ENCODE data around the gene COL18A1. TPM values are rescaled to one million over a fixed set of nuclear protein-coding genes. Genes with fewer than 3 reads are reported as not detected.

The COL18A1 gene
- total RNA-seq, 1 donor from 2014 or later, result 9.5 TPM

- Mint-ChIP-seq H3K9me3 (ENCODE audit: unreplicated experiment) (peaks cover 6% of the 10 kb centered on the region), H3K4me1 (ENCODE audit: low read depth, unreplicated experiment) (peaks cover 5% of the 10 kb centered on the region), H3K27me3 (ENCODE audit: unreplicated experiment) (peaks cover 12% of the 10 kb centered on the region), H3K27ac (ENCODE audit: unreplicated experiment) (no peak overlapping the region), H3K36me3 (ENCODE audit: unreplicated experiment) (peaks cover 5% of the 10 kb centered on the region), H3K4me3 (ENCODE audit: unreplicated experiment) (no peak overlapping the region)
- no peak for DNase-seq
- TF ChIP-seq CTCF (IDR thresholded peaks at IDR 0.05; ENCODE audit: partially characterized antibody, unreplicated experiment), result no peak
Measured at GRCh38 chr21:45488931-45489721, 84.2 kb downstream of the COL18A1 start.

GRCh38 chr21:45489722-45489982 lies 84.7 kb downstream of the COL18A1 start:
- TF ChIP-seq CTCF (IDR thresholded peaks at IDR 0.05; ENCODE audit: partially characterized antibody, unreplicated experiment), result no peak
- DNase-seq, result no peak
- Mint-ChIP-seq H3K27ac (ENCODE audit: unreplicated experiment) (no peak overlapping the region), H3K4me3 (ENCODE audit: unreplicated experiment) (no peak overlapping the region), H3K36me3 (ENCODE audit: unreplicated experiment) (peaks cover under 1% of the 10 kb centered on the region), H3K27me3 (ENCODE audit: unreplicated experiment) (peaks cover 8% of the 10 kb centered on the region), H3K9me3 (ENCODE audit: unreplicated experiment) (peaks cover 2% of the 10 kb centered on the region), H3K4me1 (ENCODE audit: low read depth, unreplicated experiment) (peaks cover 5% of the 10 kb centered on the region)

GRCh38 chr21:45490049-45490731 lies 85.2 kb downstream of the COL18A1 start:
- DNase-seq, result no peak
- no peak overlapping the region for H3K4me3 Mint-ChIP-seq (ENCODE audit: unreplicated experiment)
- H3K36me3 Mint-ChIP-seq (ENCODE audit: unreplicated experiment), result no peaks in the 10 kb centered on the region
- H3K4me1 Mint-ChIP-seq (ENCODE audit: low read depth, unreplicated experiment), result peaks cover 5% of the 10 kb centered on the region
- TF ChIP-seq CTCF (IDR thresholded peaks at IDR 0.05; ENCODE audit: partially characterized antibody, unreplicated experiment), result no peak
- H3K27me3 Mint-ChIP-seq (ENCODE audit: unreplicated experiment), result peaks cover 8% of the 10 kb centered on the region
- no peak overlapping the region for H3K27ac Mint-ChIP-seq (ENCODE audit: unreplicated experiment)
- H3K9me3 Mint-ChIP-seq (ENCODE audit: unreplicated experiment), result peaks cover 2% of the 10 kb centered on the region

- H3K4me1 Mint-ChIP-seq (ENCODE audit: low read depth, unreplicated experiment), result peaks cover 5% of the 10 kb centered on the region
- peaks cover 6% of the 10 kb centered on the region for H3K27me3 Mint-ChIP-seq (ENCODE audit: unreplicated experiment)
- H3K27ac Mint-ChIP-seq (ENCODE audit: unreplicated experiment), result no peak overlapping the region
- H3K9me3 Mint-ChIP-seq (ENCODE audit: unreplicated experiment), result peaks cover 2% of the 10 kb centered on the region
- TF ChIP-seq CTCF (IDR thresholded peaks at IDR 0.05; ENCODE audit: partially characterized antibody, unreplicated experiment), result no peak
- DNase-seq, result no peak
- no peaks in the 10 kb centered on the region for H3K36me3 Mint-ChIP-seq (ENCODE audit: unreplicated experiment)
- H3K4me3 Mint-ChIP-seq (ENCODE audit: unreplicated experiment), result no peak overlapping the region
Measured at GRCh38 chr21:45491056-45491455, 86.1 kb downstream of the COL18A1 start.

- H3K4me1 Mint-ChIP-seq (ENCODE audit: low read depth, unreplicated experiment), result peaks cover 5% of the 10 kb centered on the region
- peaks cover 6% of the 10 kb centered on the region for H3K27me3 Mint-ChIP-seq (ENCODE audit: unreplicated experiment)
- no peak overlapping the region for H3K27ac Mint-ChIP-seq (ENCODE audit: unreplicated experiment)
- TF ChIP-seq CTCF (IDR thresholded peaks at IDR 0.05; ENCODE audit: partially characterized antibody, unreplicated experiment), result no peak
- H3K9me3 Mint-ChIP-seq (ENCODE audit: unreplicated experiment), result peaks cover 2% of the 10 kb centered on the region
- no peak overlapping the region for H3K4me3 Mint-ChIP-seq (ENCODE audit: unreplicated experiment)
- no peak for DNase-seq
- no peaks in the 10 kb centered on the region for H3K36me3 Mint-ChIP-seq (ENCODE audit: unreplicated experiment)
Measured at GRCh38 chr21:45491623-45492022, 86.7 kb downstream of the COL18A1 start.
